ENCODE results near the gene GJD3. TPM values are rescaled to one million over a fixed set of nuclear protein-coding genes. Genes with fewer than 3 reads are reported as not detected.

The GJD3 gene
- total and polyA plus RNA-seq, 2 of the 4 experiments (the other 2 are of a cell fraction), result 0.10 TPM; not detected in 1

- H3K79me1 ChIP-seq (ENCODE audit: low read depth in 1 of 2, low read length in 2 of 2), result peaks cover 4 to 45% of the 10 kb centered on the region in 2 experiments; a peak in 3 of 4 replicates
- peak overlapping the region; percentile 19; the same call in 1 of the 2 replicates for H4K5ac ChIP-seq (ENCODE audit: low read depth, low read length)
- H4K20me1 ChIP-seq (ENCODE audit: insufficient read depth, low read length), result 0 out of 2 replicates have a peak, but pooled peaks cover 5% of the 10 kb centered on the region
- DNase-seq (no peak), ATAC-seq (ENCODE audit: low read depth) (no peak)
- peak overlapping the region; percentile 94 for H2AK5ac ChIP-seq (ENCODE audit: low read depth, low read length)
- no CpG with 5 or more reads among the region's 7 CpGs for WGBS, 2 experiments (ENCODE audit: extremely low coverage in 2 of 2, insufficient read length in 1 of 2)
- CTCF ChIA-PET, result interaction anchor here (0.9 kb wide), 1 partner anchor 219 kb away, joined by 3 read pairs; no protein-coding TSS in a partner anchor
- H3K9ac ChIP-seq (ENCODE audit: low read depth, low read length), result no peak overlapping the region
- H4K91ac ChIP-seq (ENCODE audit: insufficient read depth, low read depth, low read length), result peak overlapping the region; percentile 55; the same call in 1 of the 2 replicates
- no peaks in the 10 kb centered on the region for H3K36me3 ChIP-seq (ENCODE audit: control insufficient read depth, insufficient read depth, low read length)
- peak overlapping the region; percentile 42; the same call in 1 of the 2 replicates for H2BK20ac ChIP-seq (ENCODE audit: low read depth, low read length)
- no peaks in the 10 kb centered on the region for H3K9me3 ChIP-seq (ENCODE audit: control insufficient read depth, insufficient read depth, low read length)
- peak overlapping the region; percentile 22; the same call in 1 of the 2 replicates for H3K18ac ChIP-seq (ENCODE audit: low read depth, low read length)
- H3K56ac ChIP-seq (ENCODE audit: extremely low read depth, insufficient read depth, low read length), result no peak overlapping the region
- no peak overlapping the region for H3K4me3 ChIP-seq (ENCODE audit: insufficient read depth, low read depth, low read length)
- H3K9me1 ChIP-seq (ENCODE audit: insufficient read depth, low read length), result peaks cover 42% of the 10 kb centered on the region
- in situ Hi-C loops (cut with MboI; ENCODE audit: low sequenced_read_pairs), result no loop called here
- no peak overlapping the region for H3K4me2 ChIP-seq (ENCODE audit: low read depth, low read length)
- POLR2A ChIA-PET (ENCODE audit: unreplicated experiment), result no interaction called here
- H3K27me3 ChIP-seq (ENCODE audit: control insufficient read depth, insufficient read depth, low read length), result no peaks in the 10 kb centered on the region
- H3K4ac ChIP-seq (ENCODE audit: low read depth, low read length), result peak overlapping the region; percentile 89
- H2AFZ ChIP-seq (replicated peaks; ENCODE audit: low read length, poor library complexity), result no peak overlapping the region
- intact Hi-C loops (cut with micrococcal nuclease), result no loop called here
- TF ChIP-seq CTCF (conservative IDR thresholded peaks at IDR 0.05; ENCODE audit: low read depth, low read length) (no peak), RCOR1 (IDR thresholded peaks at IDR 0.05; ENCODE audit: insufficient replicate concordance, low read length) (no peak), CEBPB (IDR thresholded peaks at IDR 0.05; ENCODE audit: low read depth, low read length) (no peak), MAZ (IDR thresholded peaks at IDR 0.05; ENCODE audit: borderline replicate concordance, low read depth, low read length) (no peak)
- dilution Hi-C loops (cut with HindIII; ENCODE audit: low sequenced_read_pairs, unreplicated experiment), result no loop called here
- H3K4me1 ChIP-seq (ENCODE audit: control insufficient read depth, insufficient read depth, low read length), result peaks cover 60% of the 10 kb centered on the region
- peak overlapping the region; percentile 94 for H2AK9ac ChIP-seq (replicated peaks; ENCODE audit: low read depth, low read length, poor library complexity)
- peak overlapping the region; percentile 29; the same call in 1 of the 2 replicates for H3K14ac ChIP-seq (replicated peaks; ENCODE audit: low read depth, low read length)
- H2BK15ac ChIP-seq (ENCODE audit: low read depth, low read length), result peak overlapping the region; percentile 63; the same call in 2 of the 3 replicates
- peak overlapping the region; percentile 69; the same call in 1 of the 2 replicates for H2BK120ac ChIP-seq (ENCODE audit: low read depth, low read length)
- H2BK5ac ChIP-seq (ENCODE audit: low read depth, low read length, poor library complexity, severe bottlenecking), result peak overlapping the region; percentile 78
- no peak overlapping the region; the same call in 1 of the 2 replicates for H3K23ac ChIP-seq (ENCODE audit: low read depth, low read length)
- H4K8ac ChIP-seq (ENCODE audit: low read depth in 2 of 2, low read length in 2 of 2), result peak overlapping the region in 1 of 2 experiments; percentile 33; a peak in 2 of 4 replicates
- no TSS peak for BruUV-seq (replicated peaks)
- H3K27ac ChIP-seq (ENCODE audit: insufficient read depth, low read length), result no peak overlapping the region; the same call in 1 of the 2 replicates
These were observed 50.6 kb downstream of the GJD3 start for GRCh38 chr17:40313668-40314583.

Small RNAs within 50 kb of the gene (microRNA-seq; reads per million reads assigned to microRNA genes)
- gene RF00019 (ENCODE audit: insufficient read depth, insufficient read length), result not detected
- gene RNA5SP441 (ENCODE audit: insufficient read depth, insufficient read length), result not detected

Small RNAs within 50 kb of the gene (small RNA-seq; reads per million reads assigned to genes)
- gene RF00019, result 0 reads per million in 5 experiments
- 0 reads per million in 5 experiments for gene RNA5SP441

Other genes starting within 250 kb of the GJD3 start
- gene MSL1, start 242.8 kb downstream of the GJD3 start, total RNA-seq (2012; rRNA removed), result 28.3 and 29.7 TPM in 2 replicates
- gene MSL1, start 242.8 kb downstream of the GJD3 start, polyA plus RNA-seq (2012; rRNA removed), result 38.4 and 48.4 TPM in 2 replicates
- 24.4 and 25.1 TPM in 2 replicates for gene CASC3, start 224.2 kb downstream of the GJD3 start, total RNA-seq (2012; rRNA removed)
- gene CASC3, start 224.2 kb downstream of the GJD3 start, polyA plus RNA-seq (2012; rRNA removed), result 36.2 and 38.9 TPM in 2 replicates
- 0.28 and 0.54 TPM in 2 replicates for gene RAPGEFL1, start 187.3 kb downstream of the GJD3 start, total RNA-seq (2012; rRNA removed)
- gene RAPGEFL1, start 187.3 kb downstream of the GJD3 start, polyA plus RNA-seq (2012; rRNA removed), result 5.6 and 6.3 TPM in 2 replicates
- 2.0 and 2.8 TPM in 2 replicates for gene WIPF2, start 145.4 kb downstream of the GJD3 start, total RNA-seq (2012; rRNA removed)
- gene WIPF2, start 145.4 kb downstream of the GJD3 start, polyA plus RNA-seq (2012; rRNA removed), result 8.9 and 10.4 TPM in 2 replicates
- gene CDC6, start 76.9 kb downstream of the GJD3 start, total RNA-seq (2012; rRNA removed), result 25.6 and 27.8 TPM in 2 replicates
- 13.8 and 15.3 TPM in 2 replicates for gene CDC6, start 76.9 kb downstream of the GJD3 start, polyA plus RNA-seq (2012; rRNA removed)
- 7.2 and 9.0 TPM in 2 replicates for gene RARA, start 55.6 kb downstream of the GJD3 start, total RNA-seq (2012; rRNA removed)
- 12.7 and 13.6 TPM in 2 replicates for gene RARA, start 55.6 kb downstream of the GJD3 start, polyA plus RNA-seq (2012; rRNA removed)
- 68.5 and 118 TPM in 2 replicates for gene TOP2A, start 53.2 kb upstream of the GJD3 start, total RNA-seq (2012; rRNA removed)
- 40.2 and 43.4 TPM in 2 replicates for gene TOP2A, start 53.2 kb upstream of the GJD3 start, polyA plus RNA-seq (2012; rRNA removed)
- 257 and 308 TPM in 2 replicates for gene IGFBP4, start 78.7 kb upstream of the GJD3 start, total RNA-seq (2012; rRNA removed)
- gene IGFBP4, start 78.7 kb upstream of the GJD3 start, polyA plus RNA-seq (2012; rRNA removed), result 1,187 TPM in 2 replicates
- 0.28 TPM in 1 of 2 replicates, not detected in the other for gene TNS4, start 136.9 kb upstream of the GJD3 start, total RNA-seq (2012; rRNA removed)
- gene TNS4, start 136.9 kb upstream of the GJD3 start, polyA plus RNA-seq (2012; rRNA removed), result 0.07 TPM in 1 of 2 replicates, not detected in the other
- 0.28 and 0.36 TPM in 2 replicates for gene CCR7, start 200.7 kb upstream of the GJD3 start, total RNA-seq (2012; rRNA removed)
- 0.14 and 0.22 TPM in 2 replicates for gene CCR7, start 200.7 kb upstream of the GJD3 start, polyA plus RNA-seq (2012; rRNA removed)